Measurements from ENCODE around the gene OXA1L. TPM values are rescaled to one million over a fixed set of nuclear protein-coding genes. Genes with fewer than 3 reads are reported as not detected.
"Not testable (repeated sequence)": the region's sequence is repeated elsewhere in the genome, so short reads cannot be mapped to it uniquely, and the experiment has no call there.

OXA1L gene
- total RNA-seq, 6 experiments from 2014 or later = 87.1 to 108 (median 92.9) TPM

DNA sequence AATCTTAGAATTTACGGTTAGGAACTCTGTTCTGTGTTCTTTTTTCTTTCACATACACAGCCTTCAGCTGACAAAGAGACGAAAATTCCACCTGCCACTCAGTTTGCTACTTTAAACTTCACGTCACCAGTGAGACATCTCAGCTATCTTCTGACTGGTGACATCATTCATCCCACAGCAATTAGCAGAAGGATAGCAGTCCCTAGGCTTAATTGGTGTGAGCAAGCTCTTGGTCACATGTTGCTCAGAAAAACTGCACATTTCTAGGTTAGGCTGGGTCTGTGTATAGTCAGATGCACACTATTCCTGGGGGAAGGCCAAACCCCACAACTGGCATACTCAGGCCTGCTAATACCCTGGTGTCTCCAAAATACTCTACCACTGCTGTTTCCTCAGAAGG lies 24.8 kb downstream of the OXA1L start:
- Mint-ChIP-seq H3K4me3 (no peak overlapping the region), H3K9me3 (no peaks in the 10 kb centered on the region), H3K4me1 (ENCODE audit: low read depth) (peaks cover 24% of the 10 kb centered on the region), H3K36me3 (ENCODE audit: low read depth) (no peaks in the 10 kb centered on the region), H3K27ac (peak overlapping the region; percentile 52; the same call in 1 of the 2 replicates), H3K27me3 (ENCODE audit: insufficient read depth) (peaks cover 6% of the 10 kb centered on the region)
- TF ChIP-seq, protein P1, sequence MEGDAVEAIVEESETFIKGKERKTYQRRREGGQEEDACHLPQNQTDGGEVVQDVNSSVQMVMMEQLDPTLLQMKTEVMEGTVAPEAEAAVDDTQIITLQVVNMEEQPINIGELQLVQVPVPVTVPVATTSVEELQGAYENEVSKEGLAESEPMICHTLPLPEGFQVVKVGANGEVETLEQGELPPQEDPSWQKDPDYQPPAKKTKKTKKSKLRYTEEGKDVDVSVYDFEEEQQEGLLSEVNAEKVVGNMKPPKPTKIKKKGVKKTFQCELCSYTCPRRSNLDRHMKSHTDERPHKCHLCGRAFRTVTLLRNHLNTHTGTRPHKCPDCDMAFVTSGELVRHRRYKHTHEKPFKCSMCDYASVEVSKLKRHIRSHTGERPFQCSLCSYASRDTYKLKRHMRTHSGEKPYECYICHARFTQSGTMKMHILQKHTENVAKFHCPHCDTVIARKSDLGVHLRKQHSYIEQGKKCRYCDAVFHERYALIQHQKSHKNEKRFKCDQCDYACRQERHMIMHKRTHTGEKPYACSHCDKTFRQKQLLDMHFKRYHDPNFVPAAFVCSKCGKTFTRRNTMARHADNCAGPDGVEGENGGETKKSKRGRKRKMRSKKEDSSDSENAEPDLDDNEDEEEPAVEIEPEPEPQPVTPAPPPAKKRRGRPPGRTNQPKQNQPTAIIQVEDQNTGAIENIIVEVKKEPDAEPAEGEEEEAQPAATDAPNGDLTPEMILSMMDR (IDR thresholded peaks at IDR 0.05) = no peak
- peak; percentile 90 for DNase-seq

DNA sequence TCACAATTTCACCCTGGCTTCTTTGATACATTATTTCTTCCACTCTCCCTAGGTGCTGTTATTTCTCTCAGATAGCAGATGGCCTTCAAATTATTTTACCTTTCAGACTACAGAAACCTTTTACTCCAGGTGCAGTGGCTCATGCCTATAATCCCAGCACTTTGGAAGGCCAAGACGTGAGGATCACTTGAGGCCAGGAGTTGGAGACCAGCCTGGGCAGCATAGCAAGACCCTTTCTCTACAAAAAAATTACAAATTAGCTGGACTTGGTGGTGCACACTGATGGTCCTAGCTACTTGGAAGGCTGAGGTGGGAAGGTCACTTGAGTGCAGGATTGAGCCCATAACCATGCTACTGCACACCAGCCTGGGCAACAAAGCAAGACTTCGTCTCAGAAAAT lies 25.7 kb downstream of the OXA1L start:
- no peak overlapping the region for H3K4me3 Mint-ChIP-seq
- H3K4me1 Mint-ChIP-seq (ENCODE audit: low read depth) = peaks cover 24% of the 10 kb centered on the region
- H3K9me3 Mint-ChIP-seq = no peaks in the 10 kb centered on the region
- H3K27me3 Mint-ChIP-seq (ENCODE audit: insufficient read depth) = peaks cover 9% of the 10 kb centered on the region
- H3K27ac Mint-ChIP-seq = no peak overlapping the region
- DNase-seq = no peak
- H3K36me3 Mint-ChIP-seq (ENCODE audit: low read depth) = no peaks in the 10 kb centered on the region
- TF ChIP-seq, protein P1 (IDR thresholded peaks at IDR 0.05) = no peak

DNA sequence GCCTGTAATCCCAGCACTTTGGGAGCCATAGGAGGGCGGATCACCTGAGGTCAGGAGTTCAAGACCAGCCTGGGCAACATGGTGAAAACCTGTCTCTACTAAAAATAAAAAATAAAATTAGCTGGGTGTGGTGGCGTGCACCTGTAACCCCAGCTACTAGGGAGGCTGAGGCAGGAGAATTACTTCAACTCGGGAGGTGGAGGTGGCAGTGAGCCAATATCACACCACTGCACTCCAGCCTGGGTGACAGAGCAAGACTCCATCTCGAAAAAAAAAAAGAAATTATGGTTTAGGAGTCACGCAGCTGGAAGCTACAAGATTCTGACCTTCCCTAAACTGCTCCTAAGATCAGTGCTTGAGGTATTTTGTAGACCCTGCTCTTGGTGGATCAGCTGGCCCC lies 27.1 kb downstream of the OXA1L start:
- H3K27me3 Mint-ChIP-seq (ENCODE audit: insufficient read depth) = peaks cover 22% of the 10 kb centered on the region
- not testable (repeated sequence) for DNase-seq; H3K27ac Mint-ChIP-seq; H3K4me3 Mint-ChIP-seq; H3K9me3 Mint-ChIP-seq; H3K36me3 Mint-ChIP-seq (ENCODE audit: low read depth)
- H3K4me1 Mint-ChIP-seq (ENCODE audit: low read depth) = peaks cover 24% of the 10 kb centered on the region

DNA sequence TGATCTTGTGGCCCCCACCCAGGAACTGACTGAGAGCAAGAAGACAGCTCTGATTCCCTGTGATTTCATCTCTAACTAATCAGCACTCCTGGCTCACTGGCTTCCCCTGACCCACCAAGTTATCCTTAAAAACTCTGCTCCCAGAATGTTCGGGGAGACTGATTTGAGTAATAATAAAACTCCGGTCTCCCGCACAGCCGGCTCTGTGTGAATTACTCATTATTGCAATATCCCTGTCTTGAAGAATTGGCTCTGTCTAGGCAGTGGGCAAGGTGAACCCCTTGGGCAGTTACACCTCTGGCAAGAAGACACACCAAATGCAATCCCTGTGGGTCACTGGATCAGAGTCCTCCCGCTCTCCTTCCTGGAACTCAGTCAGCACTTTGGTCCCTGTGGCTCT lies 27.5 kb downstream of the OXA1L start:
- Mint-ChIP-seq H3K36me3 (ENCODE audit: low read depth) (no peaks in the 10 kb centered on the region), H3K4me3 (no peak overlapping the region), H3K9me3 (no peaks in the 10 kb centered on the region), H3K4me1 (ENCODE audit: low read depth) (peaks cover 24% of the 10 kb centered on the region), H3K27me3 (ENCODE audit: insufficient read depth) (peaks cover 25% of the 10 kb centered on the region), H3K27ac (no peak overlapping the region)
- TF ChIP-seq, protein P1 (IDR thresholded peaks at IDR 0.05) = no peak
- no peak for DNase-seq

DNA sequence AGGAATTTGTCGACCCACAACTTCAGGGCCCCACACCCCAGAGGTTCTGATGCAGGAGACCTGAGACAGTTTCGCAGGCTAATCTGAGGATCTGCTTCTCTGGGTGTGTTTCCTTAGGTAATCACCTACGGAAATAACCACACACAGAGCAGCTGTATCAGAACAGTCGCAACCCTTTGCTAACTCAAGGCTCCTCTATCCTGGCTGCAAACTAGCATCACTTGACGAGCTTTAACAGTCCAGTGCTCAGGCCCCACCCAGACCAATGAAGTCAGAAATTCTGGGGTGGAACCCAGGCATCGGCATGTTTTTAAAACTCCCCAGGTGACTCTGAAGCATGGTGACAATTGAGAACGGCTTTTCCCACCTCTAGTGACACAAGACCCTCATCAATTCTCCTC lies 28.1 kb downstream of the OXA1L start:
- TF ChIP-seq, protein P1 (IDR thresholded peaks at IDR 0.05) = no peak
- Mint-ChIP-seq H3K4me1 (ENCODE audit: low read depth) (peaks cover 24% of the 10 kb centered on the region), H3K9me3 (no peaks in the 10 kb centered on the region), H3K4me3 (no peak overlapping the region), H3K36me3 (ENCODE audit: low read depth) (no peaks in the 10 kb centered on the region), H3K27me3 (ENCODE audit: insufficient read depth) (peaks cover 27% of the 10 kb centered on the region), H3K27ac (no peak overlapping the region)
- no peak for DNase-seq

DNA sequence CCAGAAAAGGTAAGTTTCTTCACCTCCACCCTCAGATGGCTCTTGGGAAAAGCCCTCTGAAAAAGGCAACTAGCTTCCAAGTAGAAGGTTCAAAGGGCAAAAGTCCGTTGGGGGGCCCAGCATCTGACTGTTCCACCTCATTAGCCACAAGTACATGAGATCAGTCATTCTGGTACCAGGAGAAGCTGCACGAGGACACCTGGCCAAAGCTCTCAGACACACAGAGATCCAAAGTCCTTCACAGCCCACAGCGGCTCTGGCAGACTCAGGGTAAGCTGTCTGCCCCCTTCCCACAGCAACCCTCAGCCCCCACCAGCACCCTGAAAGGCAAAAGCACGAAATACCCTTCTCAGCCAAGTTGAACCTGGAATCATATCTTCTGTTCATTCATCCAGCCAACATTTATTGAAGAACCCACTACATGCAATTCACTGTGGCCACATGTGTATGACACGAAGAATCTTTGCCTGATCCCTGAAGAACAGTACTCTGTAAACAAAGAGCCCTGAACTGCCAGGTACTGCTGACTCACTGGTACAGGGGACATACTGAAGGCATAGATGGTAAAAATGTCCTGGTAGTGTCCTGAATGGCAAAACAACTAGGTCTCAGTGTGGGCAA lies 29.7 kb downstream of the OXA1L start:
- TF ChIP-seq, protein P1 (IDR thresholded peaks at IDR 0.05) = no peak
- Mint-ChIP-seq H3K36me3 (ENCODE audit: low read depth) (no peaks in the 10 kb centered on the region), H3K27ac (no peak overlapping the region), H3K4me1 (ENCODE audit: low read depth) (peaks cover 12% of the 10 kb centered on the region), H3K4me3 (no peak overlapping the region), H3K27me3 (ENCODE audit: insufficient read depth) (peaks cover 30% of the 10 kb centered on the region), H3K9me3 (no peaks in the 10 kb centered on the region)
- no peak for DNase-seq
